Sigmoid colon (tissue), 4 donors: Measurements from ENCODE around the gene SPON1.
A peak's percentile ranks its signal among the peaks of the same experiment; 100 is the strongest.
"Not testable (repeated sequence)": the region's sequence is repeated elsewhere in the genome, so short reads cannot be mapped to it uniquely, and the experiment has no call there.

ENCODE experiments used
- EP300 ChIP-seq, 4 donors: sonication (generic); formaldehyde crosslinking; IDR thresholded peaks; one replicate each; pipeline ENCODE4 v1.6.1; 2017; ENCODE audit warnings: antibody characterized with exemption in 4 of 4
- POLR2A ChIP-seq, 2 donors: fragments of 450-650 bp; IDR thresholded peaks; one replicate each; pipeline ENCODE4 v1.6.1; 2016; ENCODE audit warnings: antibody characterized with exemption in 2 of 2, mild to moderate bottlenecking in 2 of 2, moderate library complexity in 2 of 2
- POLR2AphosphoS5 ChIP-seq, 4 donors: sonication (generic); formaldehyde crosslinking; IDR thresholded peaks; one replicate each; pipeline ENCODE4 v1.6.1; 2017; ENCODE audit warnings: antibody characterized with exemption in 4 of 4
- TF ChIP-seq, protein P1 (sequence below), 4 experiments: fragments of 450-650 bp in 3 of 4; fragments of 200-600 bp in 1 of 4; IDR thresholded peaks; one replicate each; pipeline ENCODE4 v1.5.1; 2016 to 2019; ENCODE audit warnings: antibody characterized with exemption in 4 of 4, mild to moderate bottlenecking in 3 of 4, moderate library complexity in 2 of 4

DNA sequence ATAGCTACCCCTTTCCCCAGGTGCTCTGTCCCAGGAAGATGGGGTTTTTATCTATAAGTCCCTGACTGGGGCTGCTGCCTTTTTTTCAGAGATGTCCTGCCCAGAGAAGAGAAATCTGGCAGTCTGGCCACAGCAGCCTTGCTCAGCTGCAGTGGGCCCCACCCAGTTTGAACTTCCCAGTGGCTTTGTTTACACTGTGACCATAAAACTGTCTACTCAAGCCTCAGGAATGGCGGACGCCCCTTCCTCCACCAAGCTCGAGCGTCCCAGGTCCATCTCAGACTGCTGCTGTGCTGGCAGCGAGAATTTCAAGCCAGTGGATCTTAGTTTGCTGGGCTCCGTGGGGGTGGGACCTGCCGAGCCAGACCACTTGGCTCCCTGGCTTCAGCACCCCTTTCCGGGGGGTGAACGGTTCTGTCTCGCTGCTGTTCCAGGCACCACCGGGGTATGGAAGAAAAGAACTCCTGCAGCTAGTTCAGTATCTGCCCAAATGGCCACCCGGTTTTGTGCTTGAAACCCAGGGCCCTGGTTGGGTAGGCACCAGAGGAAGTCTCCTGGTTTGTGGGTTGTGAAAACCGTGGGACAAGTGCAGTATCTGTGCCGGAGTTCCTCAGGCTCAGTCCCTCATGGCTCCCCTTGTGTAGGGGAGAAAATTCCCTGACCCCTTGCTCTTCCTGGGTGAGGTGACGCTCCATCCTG lies 29.8 kb downstream of the SPON1 start:
- TF ChIP-seq POLR2AphosphoS5 (IDR thresholded peaks at IDR 0.05): peak in 3 of 4 donors; percentile 15 to 42 (median 24)
- TF ChIP-seq, protein P1, sequence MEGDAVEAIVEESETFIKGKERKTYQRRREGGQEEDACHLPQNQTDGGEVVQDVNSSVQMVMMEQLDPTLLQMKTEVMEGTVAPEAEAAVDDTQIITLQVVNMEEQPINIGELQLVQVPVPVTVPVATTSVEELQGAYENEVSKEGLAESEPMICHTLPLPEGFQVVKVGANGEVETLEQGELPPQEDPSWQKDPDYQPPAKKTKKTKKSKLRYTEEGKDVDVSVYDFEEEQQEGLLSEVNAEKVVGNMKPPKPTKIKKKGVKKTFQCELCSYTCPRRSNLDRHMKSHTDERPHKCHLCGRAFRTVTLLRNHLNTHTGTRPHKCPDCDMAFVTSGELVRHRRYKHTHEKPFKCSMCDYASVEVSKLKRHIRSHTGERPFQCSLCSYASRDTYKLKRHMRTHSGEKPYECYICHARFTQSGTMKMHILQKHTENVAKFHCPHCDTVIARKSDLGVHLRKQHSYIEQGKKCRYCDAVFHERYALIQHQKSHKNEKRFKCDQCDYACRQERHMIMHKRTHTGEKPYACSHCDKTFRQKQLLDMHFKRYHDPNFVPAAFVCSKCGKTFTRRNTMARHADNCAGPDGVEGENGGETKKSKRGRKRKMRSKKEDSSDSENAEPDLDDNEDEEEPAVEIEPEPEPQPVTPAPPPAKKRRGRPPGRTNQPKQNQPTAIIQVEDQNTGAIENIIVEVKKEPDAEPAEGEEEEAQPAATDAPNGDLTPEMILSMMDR (IDR thresholded peaks at IDR 0.05): not testable (repeated sequence)
- TF ChIP-seq EP300, POLR2A (IDR thresholded peaks at IDR 0.05): not testable (repeated sequence)
